B cell (primary cell): ENCODE measurements around the gene OR9K2. TPM values are rescaled to one million over a fixed set of nuclear protein-coding genes. Genes with fewer than 3 reads are reported as not detected.
"Not testable (repeated sequence)": the region's sequence is repeated elsewhere in the genome, so short reads cannot be mapped to it uniquely, and the experiment has no call there.

Source experiments
- ATAC-seq: fragments of 200-7000 bp; cut with Tn5 transposase; one replicate; pipeline ENCODE4 v1.10.0; 2021; ENCODE audit warnings: low read depth, mild to moderate bottlenecking, moderate number of reproducible peaks, moderate library complexity
- CTCF ChIA-PET: fragments of 350-600 bp; sonication (Branson Sonifier 250); formaldehyde crosslinking; loops from one replicate; lab custom pipeline; 2021; ENCODE audit warnings: antibody characterized with exemption, inconsistent platforms; lab: Charles Lee
- POLR2A ChIA-PET: fragments of 350-600 bp; sonication (Branson Sonifier 250); formaldehyde crosslinking; loops from one replicate; lab custom pipeline; 2021; ENCODE audit warnings: antibody characterized with exemption; lab: Charles Lee
- DNase-seq: peaks from one replicate; pipeline ENCODE4 v3.0.0; 2013
- H2AFZ ChIP-seq: 2 replicates; pipeline ENCODE4 v1.6.1; 2012; ENCODE audit warnings: mild to moderate bottlenecking, low read depth, low read length; ENCODE audit not compliant: insufficient read depth, poor library complexity, severe bottlenecking
- H3K27ac ChIP-seq, 2 donors: 1 replicate in 1 of 2; 2 replicates in 1 of 2; pipeline ENCODE4 v1.5.1; 2012 to 2013; ENCODE audit warnings: low read length in 2 of 2, mild to moderate bottlenecking in 2 of 2, moderate library complexity in 1 of 2
- H3K27me3 ChIP-seq, 4 experiments: fragments of 200-600 bp in 1 of 4; sonication (generic) in 1 of 4; replicated peaks in 1 of 4; 1 replicate in 2 of 4; 2 replicates in 2 of 4; pipeline versions ENCODE4 v1.6.1 to v1.7.0; 2013 to 2016; ENCODE audit warnings: low read length in 3 of 4, mild to moderate bottlenecking in 2 of 4, mixed read lengths in 1 of 4, moderate library complexity in 1 of 4; ENCODE audit not compliant: insufficient read depth in 4 of 4, control insufficient read depth in 3 of 4; ENCODE audit errors: control extremely low read depth in 1 of 4
- H3K36me3 ChIP-seq, 2 experiments: replicated peaks in 1 of 2; 1 replicate in 1 of 2; 2 replicates in 1 of 2; pipeline versions ENCODE4 v1.6.1 to v1.7.1; 2013; ENCODE audit warnings: low read length in 1 of 2; ENCODE audit not compliant: insufficient read depth in 2 of 2, control insufficient read depth in 1 of 2; ENCODE audit errors: control extremely low read depth in 1 of 2, extremely low read depth in 1 of 2
- H3K4me1 ChIP-seq, 2 donors: fragments of 200-600 bp in 1 of 2; sonication (generic) in 1 of 2; 1 replicate in 1 of 2; 2 replicates in 1 of 2; pipeline versions ENCODE4 v1.5.1 to v1.6.1; 2013 to 2017; ENCODE audit warnings: low read length in 2 of 2; ENCODE audit not compliant: control insufficient read depth in 2 of 2, insufficient read depth in 2 of 2
- H3K4me2 ChIP-seq: replicated peaks from 2 replicates; pipeline ENCODE3; 2012; ENCODE audit warnings: mild to moderate bottlenecking, low read depth, low read length; ENCODE audit not compliant: poor library complexity, severe bottlenecking
- H3K4me3 ChIP-seq, 5 experiments: fragments of 200-600 bp in 1 of 5; sonication (generic) in 1 of 5; 1 replicate in 3 of 5; 2 replicates in 2 of 5; pipeline versions ENCODE4 v1.5.1 to v1.7.0; 2011 to 2016; ENCODE audit warnings: low read length in 4 of 5, mild to moderate bottlenecking in 4 of 5, low read depth in 2 of 5, control low read depth in 1 of 5, moderate library complexity in 1 of 5; ENCODE audit not compliant: insufficient read depth in 1 of 5; ENCODE audit errors: control extremely low read depth in 1 of 5, extremely low read depth in 1 of 5
- H3K79me2 ChIP-seq: fragments of 200-600 bp; sonication (generic); one replicate; pipeline ENCODE4 v1.6.0; 2016; ENCODE audit warnings: low read length; ENCODE audit not compliant: control insufficient read depth, insufficient read depth
- H3K9ac ChIP-seq: fragments of 200-600 bp; sonication (generic); 2 replicates; pipeline ENCODE4 v1.6.1; 2017; ENCODE audit warnings: mild to moderate bottlenecking, low read length, moderate library complexity
- H3K9me3 ChIP-seq, 3 donors: one replicate each; pipeline versions ENCODE4 v1.6.1 to v1.7.1; 2013; ENCODE audit warnings: low read length in 2 of 3; ENCODE audit not compliant: control insufficient read depth in 2 of 3, insufficient read depth in 1 of 3; ENCODE audit errors: control extremely low read depth in 1 of 3
- H4K20me1 ChIP-seq: 2 replicates; pipeline ENCODE4 v1.6.0; 2012; ENCODE audit warnings: mild to moderate bottlenecking, low read length; ENCODE audit not compliant: insufficient read depth, control insufficient read depth, poor library complexity, severe bottlenecking
- H3K27ac Mint-ChIP-seq: one replicate; pipeline ENCODE4 v1.8.0; 2021; ENCODE audit warnings: mixed read lengths
- H3K27me3 Mint-ChIP-seq: one replicate; pipeline ENCODE4 v1.8.0; 2021; ENCODE audit warnings: mixed read lengths
- H3K4me1 Mint-ChIP-seq: one replicate; pipeline ENCODE4 v1.8.0; 2021; ENCODE audit warnings: mixed read lengths
- H3K4me3 Mint-ChIP-seq: one replicate; pipeline ENCODE4 v1.8.0; 2021; ENCODE audit warnings: mixed read lengths
- H3K9me3 Mint-ChIP-seq: one replicate; pipeline ENCODE4 v1.8.0; 2022; ENCODE audit warnings: mixed read lengths; ENCODE audit not compliant: insufficient read depth
- CTCF ChIP-seq: fragments of 200-600 bp; IDR thresholded peaks from one replicate; pipeline ENCODE4 v1.8.0; 2022; ENCODE audit warnings: antibody characterized with exemption, mild to moderate bottlenecking
- EZH2 ChIP-seq: IDR thresholded peaks from 2 replicates; pipeline ENCODE4 v1.6.1; 2012; ENCODE audit warnings: borderline replicate concordance, low read depth, mild to moderate bottlenecking, moderate library complexity, low read length; ENCODE audit not compliant: insufficient read depth, poor library complexity, severe bottlenecking
- WGBS: methylation state at CpG from one replicate; pipeline ENCODE4 v1.1.5; 2013; ENCODE audit warnings: missing lambda C conversion rate; ENCODE audit not compliant: insufficient coverage; 5-methylcytosine and 5-hydroxymethylcytosine counted together
- intact Hi-C: fragments of 100-400 bp; cut with micrococcal nuclease; formaldehyde crosslinking; loops from one replicate; pipeline ENCODE4 v1.10.0; 2022
- polyA plus RNA-seq: library from polyadenylated mRNA; depleted of rRNA; stranded (reverse); fragments of >200 nt; gene quantifications from 2 replicates; pipeline ENCODE4 v1.2.3, GENCODE V29; 2012
- total RNA-seq, 2 donors: library from RNA; stranded (reverse); fragments of 120-200 nt in 1 of 2; gene quantifications; 1 replicate in 1 of 2; 2 replicates in 1 of 2; pipeline versions ENCODE4 v1.2.3 to v1.2.4, GENCODE V29; 2013 to 2022

OR9K2 gene
- total and polyA plus RNA-seq, 2 donors (not counting 1 experiment from before 2014, with no cell fraction given) = not detected

- Histone ChIP-seq H3K9ac (no peak overlapping the region), H3K36me3 (no peaks in the 10 kb centered on the region), H3K9me3 (no peaks in the 10 kb centered on the region), H3K27me3 (peaks cover 0 to 6% (median 0%) of the 10 kb centered on the region in 4 experiments), H3K27ac (no peak overlapping the region), H4K20me1 (no peaks in the 10 kb centered on the region), H3K4me1 (no peaks in the 10 kb centered on the region), H3K79me2 (no peaks in the 10 kb centered on the region), H3K4me3 (no peak overlapping the region), H3K4me2 (no peak overlapping the region), H2AFZ (no peak overlapping the region)
- no peaks in the 10 kb centered on the region for H3K9me3 Mint-ChIP-seq
- ChIA-PET POLR2A (no interaction called here), CTCF (no interaction called here)
- H3K27ac Mint-ChIP-seq = no peak overlapping the region
- intact Hi-C loops = no loop called here
- peaks cover 20% of the 10 kb centered on the region for H3K27me3 Mint-ChIP-seq
- DNase-seq (no peak), ATAC-seq (no peak)
- H3K4me1 Mint-ChIP-seq = no peaks in the 10 kb centered on the region
- H3K4me3 Mint-ChIP-seq = no peak overlapping the region
- TF ChIP-seq CTCF (no peak), EZH2 (no peak)
- no CpG with 5 or more reads among the region's 2 CpGs for WGBS
Measured at GRCh38 chr12:55171445-55171844, 45.2 kb downstream of the OR9K2 start.

- H3K4me3 Mint-ChIP-seq, H3K9me3 Mint-ChIP-seq, intact Hi-C loops, H2AFZ ChIP-seq, H3K9me3 ChIP-seq, H3K27me3 ChIP-seq, H3K4me1 Mint-ChIP-seq, H3K9ac ChIP-seq, H3K27ac Mint-ChIP-seq, DNase-seq, H3K27ac ChIP-seq, H3K4me3 ChIP-seq, ATAC-seq, H3K4me1 ChIP-seq, H3K4me2 ChIP-seq, H3K36me3 ChIP-seq, H3K79me2 ChIP-seq, H4K20me1 ChIP-seq, POLR2A ChIA-PET, CTCF ChIA-PET: not testable (repeated sequence)
- peaks cover 20% of the 10 kb centered on the region for H3K27me3 Mint-ChIP-seq
- WGBS = no CpG with 5 or more reads among the region's 2 CpGs
Measured at GRCh38 chr12:55171846-55172245, 45.6 kb downstream of the OR9K2 start.
